GM12892 (cell line): ENCODE results near the gene ZDHHC24.
"Not testable (repeated sequence)": the region's sequence is repeated elsewhere in the genome, so short reads cannot be mapped to it uniquely, and the experiment has no call there.

ENCODE experiments used
- DNase-seq: peaks from one replicate; pipeline ENCODE4 v3.0.0; 2011; ENCODE audit not compliant: insufficient read length
- FAIRE-seq: peaks from 2 replicates; lab custom pipeline; 2011; peaks lifted over from hg19 to GRCh38; lab: Jason Lieb, UNC
- POLR2A ChIP-seq: IDR thresholded peaks from 2 replicates; pipeline ENCODE4 v1.6.1; 2011; ENCODE audit warnings: low read depth, low read length, control low read depth
- POLR2AphosphoS5 ChIP-seq: IDR thresholded peaks from 2 replicates; pipeline ENCODE4 v1.6.1; 2011; ENCODE audit warnings: low read depth, low read length, control low read depth
- TAF1 ChIP-seq: IDR thresholded peaks from 2 replicates; pipeline ENCODE4 v1.6.1; 2011; ENCODE audit warnings: low read depth, mild to moderate bottlenecking, control low read depth, low read length, borderline replicate concordance

Gene ZDHHC24

DNA sequence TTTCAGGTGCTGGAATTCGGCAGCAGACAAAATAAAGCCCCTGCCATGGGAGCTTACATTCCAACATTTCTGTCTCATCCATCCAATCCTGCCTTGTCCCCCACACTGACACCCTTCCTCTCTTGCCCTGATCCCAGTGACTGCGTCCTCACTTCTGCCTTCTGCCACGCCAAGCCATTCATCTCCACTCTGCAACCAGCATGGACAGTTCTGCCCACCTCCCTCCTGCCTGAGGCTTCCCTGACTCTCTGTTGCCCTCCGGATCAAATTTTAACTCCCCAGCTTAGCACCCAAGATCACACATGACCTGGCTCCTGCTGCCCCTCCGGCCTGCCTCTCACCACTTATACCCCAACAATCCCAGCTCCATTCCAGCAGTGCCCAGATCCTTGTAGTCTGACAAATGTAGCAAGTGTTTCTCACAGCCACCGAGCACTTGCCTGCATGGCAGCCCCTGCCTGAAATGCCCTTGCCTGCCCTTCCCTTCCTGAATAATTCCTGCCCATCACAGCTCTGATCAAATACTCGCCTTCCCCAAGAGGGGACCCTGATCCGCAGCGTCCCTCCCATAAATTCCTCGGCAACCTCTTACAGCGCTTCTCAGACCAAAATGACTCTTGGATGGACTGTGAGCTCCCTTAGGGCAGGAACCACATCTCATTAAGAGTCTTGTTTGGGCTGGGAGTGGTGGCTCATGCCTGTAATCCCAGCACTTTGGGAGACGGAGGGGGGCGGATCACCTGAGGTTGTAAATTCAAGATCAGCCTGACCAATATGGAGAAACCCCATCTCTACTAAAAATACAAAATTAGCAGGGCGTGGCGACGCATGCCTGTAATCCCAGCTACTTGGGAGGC is 3.2 kb upstream of the ZDHHC24 start:
- TF ChIP-seq POLR2A (no peak), POLR2AphosphoS5 (no peak), TAF1 (no peak)
- DNase-seq (no peak), FAIRE-seq (no peak)

DNA sequence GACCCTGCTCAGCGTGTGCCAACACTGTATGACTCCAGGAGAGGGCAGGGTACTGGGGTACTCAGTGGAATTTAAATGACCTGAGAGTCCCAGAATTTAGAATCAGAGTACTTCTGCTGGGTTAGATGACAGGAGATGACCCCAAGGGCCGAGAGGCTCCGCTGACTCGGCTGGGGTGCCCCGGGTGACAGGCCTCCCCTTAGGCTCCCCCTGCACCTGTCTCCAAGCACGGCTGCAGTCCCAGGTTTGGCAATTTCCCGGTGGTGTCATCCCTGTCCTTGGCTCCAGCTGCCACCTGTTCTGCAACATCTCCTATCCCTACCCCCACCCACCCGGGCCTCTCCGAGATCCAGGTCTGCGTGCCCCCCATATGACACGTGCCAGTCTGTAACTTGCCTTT is 2.2 kb upstream of the ZDHHC24 start:
- FAIRE-seq: no peak
- TF ChIP-seq POLR2A (no peak), TAF1 (no peak), POLR2AphosphoS5 (no peak)
- DNase-seq: no peak

DNA sequence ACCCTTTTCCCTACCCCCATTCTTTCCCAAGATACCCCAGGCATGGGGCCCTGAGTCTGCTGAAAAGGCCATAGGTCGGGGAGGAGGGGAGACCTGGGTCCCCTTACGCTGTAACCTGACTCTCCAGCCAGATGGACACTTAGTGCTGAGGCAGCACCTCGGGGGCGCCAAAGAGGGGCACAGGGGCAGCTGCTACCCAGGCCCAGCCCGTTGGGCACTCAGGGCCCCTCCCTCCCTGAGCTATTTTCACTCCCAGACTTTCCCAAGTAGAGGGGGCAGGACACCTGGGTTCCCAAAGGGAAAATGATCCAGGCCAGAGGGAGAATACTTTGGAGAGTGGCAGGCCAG is 1.8 kb upstream of the ZDHHC24 start:
- no peak for TF ChIP-seq TAF1
- TF ChIP-seq POLR2AphosphoS5: no peak
- TF ChIP-seq POLR2A: no peak
- FAIRE-seq (no peak), DNase-seq (no peak)

DNA sequence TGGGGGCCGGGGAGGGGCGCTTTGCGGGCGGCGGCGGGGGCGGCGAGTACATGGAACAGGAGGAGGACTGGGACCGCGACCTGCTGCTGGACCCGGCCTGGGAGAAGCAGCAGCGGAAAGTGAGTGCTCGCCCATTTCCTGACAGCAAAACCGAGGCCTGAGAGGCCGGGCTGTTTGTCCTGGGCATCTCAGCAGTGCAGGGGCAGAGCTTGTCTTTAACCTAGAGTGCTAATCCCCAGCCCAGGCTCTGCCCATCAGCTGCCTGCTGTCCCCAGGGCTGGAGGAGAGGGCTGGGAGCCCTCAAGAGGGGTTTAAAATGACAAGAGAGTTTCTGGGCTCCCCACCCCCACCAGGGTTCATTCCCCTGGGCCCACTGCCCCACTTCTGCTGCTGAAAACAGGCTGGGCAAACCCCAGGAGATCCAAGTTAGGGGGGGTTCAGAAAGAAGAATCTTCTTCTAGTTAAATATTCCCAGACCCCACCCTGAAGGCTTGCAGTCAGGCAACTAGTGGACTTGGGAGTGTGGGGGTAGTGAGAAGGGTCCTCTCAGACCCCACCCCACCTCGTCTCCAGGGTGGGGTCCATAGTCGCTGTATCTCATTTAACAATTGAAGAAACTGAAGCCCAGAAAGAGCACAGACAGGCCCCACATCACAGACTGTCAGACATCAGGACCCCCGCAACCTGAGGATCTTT is 1.3 kb upstream of the ZDHHC24 start:
- DNase-seq (no peak), FAIRE-seq (peak; percentile 84)
- no peak for TF ChIP-seq POLR2AphosphoS5
- no peak for TF ChIP-seq POLR2A
- no peak for TF ChIP-seq TAF1

DNA sequence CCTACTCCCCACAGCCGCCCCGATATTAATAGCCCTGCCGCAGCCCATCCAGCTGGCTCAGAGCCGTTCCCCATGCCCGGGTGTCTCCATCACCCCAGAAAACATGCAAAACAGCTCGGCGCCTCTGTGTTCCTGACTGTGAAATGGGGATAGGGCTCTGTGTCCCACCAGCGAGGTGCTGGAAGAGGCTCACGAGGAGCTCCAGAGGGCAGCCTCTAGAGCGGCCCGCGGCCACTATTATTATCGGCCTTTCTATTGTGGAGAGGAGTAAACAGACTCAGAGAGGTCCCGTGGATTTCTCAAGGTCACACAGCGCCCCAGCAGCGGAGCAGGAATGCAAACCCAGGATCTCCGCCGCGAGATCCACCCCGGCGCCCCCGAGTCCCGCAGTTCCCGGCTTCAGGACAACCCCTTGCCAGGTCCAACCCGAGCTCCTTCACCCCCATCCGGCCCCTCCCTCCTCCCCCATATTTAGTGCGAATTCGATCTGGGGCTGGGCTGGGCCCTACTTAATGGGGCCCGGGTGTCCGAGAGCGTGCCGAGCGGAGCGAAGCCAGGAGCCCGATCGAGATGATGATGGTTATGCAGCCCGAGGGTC is 619 bp upstream of the ZDHHC24 start, which contains the start of gene ACTN3:
Gene ACTN3, plus strand, starts transcription at position 536 of the 598 bp plus-strand sequence. Its CDS starts 35 bp downstream, at position 571.
- no peak for FAIRE-seq
- no peak for TF ChIP-seq POLR2AphosphoS5
- TF ChIP-seq POLR2A: no peak
- TF ChIP-seq TAF1: no peak
- DNase-seq: peak; percentile 52

DNA sequence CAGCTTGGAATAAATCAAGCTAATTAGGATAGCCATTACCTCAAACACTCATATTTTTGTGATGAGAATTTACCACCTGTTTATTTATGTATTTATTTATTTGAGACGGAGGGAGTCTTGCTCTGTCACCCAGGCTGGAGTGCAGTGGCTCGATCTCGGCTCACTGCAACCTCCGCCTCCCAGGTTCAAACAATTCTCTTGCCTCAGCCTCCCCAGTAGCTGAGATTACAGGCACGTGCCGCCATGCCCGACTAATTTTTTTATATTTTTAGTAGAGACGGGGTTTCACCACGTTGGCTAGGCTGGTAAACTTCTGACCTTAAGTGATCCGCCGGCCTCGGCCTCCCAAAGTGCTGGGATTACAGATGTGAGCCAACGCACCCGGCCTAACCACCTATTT is 896 bp downstream of the ZDHHC24 start:
- not testable (repeated sequence) for FAIRE-seq, DNase-seq

DNA sequence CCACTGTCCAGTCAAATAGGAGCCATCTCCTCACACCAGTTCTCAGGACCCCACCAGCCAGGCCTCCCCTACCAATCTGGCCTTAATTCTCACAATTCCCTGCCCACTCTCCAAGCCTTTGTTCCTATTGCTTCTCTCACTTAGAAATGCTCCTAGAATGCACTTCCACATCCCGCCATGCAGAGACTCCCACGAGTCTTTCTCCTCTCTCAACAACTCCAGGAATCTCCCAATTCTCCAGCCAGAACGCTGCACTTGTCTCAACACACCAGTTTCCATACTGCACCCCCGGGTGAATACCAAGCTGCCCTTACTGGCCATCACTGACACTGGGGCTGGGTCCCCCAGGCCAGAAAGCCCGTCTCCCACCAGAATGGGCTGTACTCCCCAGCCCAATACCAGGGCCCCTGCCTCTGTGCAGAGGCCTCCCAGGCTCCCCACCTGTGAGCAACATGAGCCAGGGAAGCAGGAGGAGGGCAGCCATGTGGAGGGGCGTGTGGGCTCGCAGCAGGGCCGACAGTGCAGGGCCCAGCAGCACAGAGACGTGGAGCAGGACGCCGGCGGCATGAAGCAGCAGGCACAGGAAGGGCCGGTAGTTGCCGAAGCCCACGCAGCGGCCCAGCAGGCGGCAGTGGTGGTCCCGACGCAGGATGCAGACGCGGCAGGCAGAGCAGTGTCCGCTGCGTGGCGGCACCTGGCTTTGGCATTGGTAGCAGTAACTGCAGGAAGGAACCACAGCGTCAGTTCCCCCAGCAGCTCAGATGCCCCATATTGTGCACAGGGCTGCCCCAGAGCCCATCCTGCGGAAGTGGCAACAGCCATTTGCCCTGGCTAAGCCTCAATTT is 2.4 kb downstream of the ZDHHC24 start:
- no peak for TF ChIP-seq POLR2AphosphoS5
- TF ChIP-seq POLR2A: peak; percentile 45; the same call in 1 of the 2 replicates
- FAIRE-seq (peak; percentile 98), DNase-seq (peak; percentile 58)

DNA sequence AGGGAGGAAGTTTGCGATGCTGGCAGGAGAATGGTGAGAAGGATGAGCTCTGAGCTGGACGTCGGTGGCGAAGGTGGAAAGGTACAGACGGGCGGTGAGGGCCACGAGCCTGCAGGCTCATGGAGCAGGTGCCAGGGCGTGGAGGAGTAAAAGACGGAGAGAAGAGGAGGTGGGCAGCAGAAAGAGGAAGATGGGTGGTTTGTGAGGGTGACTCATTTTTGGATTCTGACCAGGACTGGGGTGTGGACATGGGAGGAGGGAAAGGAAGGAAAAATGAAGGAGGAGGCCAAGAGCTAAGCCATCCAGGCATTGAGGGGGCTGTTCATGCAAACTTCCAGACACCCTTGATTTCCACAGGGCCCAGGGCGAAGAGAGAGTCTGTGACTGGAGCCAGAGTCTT is 3.5 kb downstream of the ZDHHC24 start:
- DNase-seq (no peak), FAIRE-seq (no peak)
- TF ChIP-seq POLR2AphosphoS5 (no peak), TAF1 (no peak), POLR2A (no peak)

DNA sequence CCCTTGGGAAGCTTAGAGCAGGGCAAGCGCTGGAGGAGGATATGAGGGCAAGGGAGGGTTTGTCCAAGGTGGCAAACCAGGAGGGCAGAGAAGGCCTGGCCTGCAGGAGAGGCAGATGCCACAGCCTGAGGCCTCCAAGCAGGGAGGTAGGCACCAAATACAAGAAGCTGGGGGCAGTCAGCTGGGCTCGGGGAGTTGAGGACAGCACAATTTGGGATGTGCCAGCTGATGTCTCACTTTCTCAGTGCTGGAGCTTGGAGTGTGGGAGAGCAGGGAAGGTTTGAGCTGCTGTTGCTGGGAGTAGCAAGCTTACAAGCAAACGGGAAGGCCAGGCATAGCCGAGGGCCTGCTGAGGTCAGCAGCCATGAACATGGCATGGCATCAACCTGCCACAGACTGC is 4.0 kb downstream of the ZDHHC24 start:
- no peak for FAIRE-seq

DNA sequence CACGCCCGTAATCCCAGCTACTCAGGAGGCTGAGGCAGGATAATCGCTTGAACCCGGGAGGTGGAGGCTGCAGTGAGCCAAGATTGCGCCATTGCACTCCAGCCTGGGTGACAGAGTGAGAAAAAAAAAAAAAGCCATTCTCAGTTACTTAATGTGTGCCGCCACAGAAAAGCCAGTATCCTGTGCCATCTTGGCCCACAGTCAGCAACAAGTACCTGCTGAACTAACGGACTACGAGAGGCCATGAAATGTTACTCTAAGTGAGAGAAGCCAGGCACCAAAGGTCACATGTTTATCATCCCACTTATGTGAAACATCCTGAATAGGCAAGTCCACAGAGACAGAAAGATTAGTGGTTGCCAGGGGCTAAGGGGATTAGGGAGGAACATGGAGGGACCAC is 5.2 kb downstream of the ZDHHC24 start:
- not testable (repeated sequence) for FAIRE-seq, DNase-seq

More for the DNA sequence above, 4.0 kb downstream of the ZDHHC24 start:
- DNase-seq: no peak
- TF ChIP-seq TAF1 (no peak), POLR2AphosphoS5 (no peak), POLR2A (no peak)

DNA sequence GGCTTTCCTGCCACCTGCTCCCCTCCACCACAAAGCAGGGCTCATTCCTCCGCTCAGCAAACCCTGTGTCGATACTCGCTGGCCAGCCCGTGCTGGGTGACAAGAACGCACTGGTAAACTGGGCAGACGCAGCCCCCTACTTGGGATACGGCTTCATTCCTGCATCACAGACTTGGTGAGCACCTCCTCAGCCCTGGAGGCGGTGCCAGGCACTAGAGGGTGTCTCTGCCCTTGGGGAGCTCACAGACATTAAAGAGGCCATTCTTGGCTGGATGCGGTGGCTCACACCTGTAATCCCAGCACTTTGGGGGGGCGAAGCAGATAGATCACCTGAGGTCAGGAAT is 6.0 kb downstream of the ZDHHC24 start:
- DNase-seq (no peak), FAIRE-seq (no peak)
- TF ChIP-seq POLR2AphosphoS5 (no peak), TAF1 (no peak), POLR2A (no peak)
